ENCODE results near the gene FKRP.
"Not testable (repeated sequence)": the region's sequence is repeated elsewhere in the genome, so short reads cannot be mapped to it uniquely, and the experiment has no call there.

FKRP gene

DNA sequence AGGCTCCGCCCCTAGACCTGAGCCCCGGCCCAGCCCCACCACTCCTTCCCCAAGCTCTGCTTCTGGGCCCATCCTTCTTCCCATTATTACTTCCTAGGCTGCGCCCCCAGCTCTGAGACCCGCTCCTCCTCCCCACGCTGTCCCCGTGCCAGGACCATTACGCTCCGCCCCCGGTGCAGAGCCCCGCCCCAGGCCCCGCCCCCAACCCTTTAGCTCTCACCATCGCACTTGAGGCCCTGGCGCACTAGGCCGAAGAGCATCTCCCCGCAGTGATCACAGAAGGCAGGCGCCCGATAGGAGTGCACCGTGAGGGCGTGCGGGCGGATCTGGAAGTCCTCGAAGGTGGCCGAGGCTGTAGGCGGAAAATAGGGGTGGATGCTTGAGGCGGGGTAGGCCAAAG, 35.2 kb upstream of the FKRP start:
- TF ChIP-seq, protein P1, sequence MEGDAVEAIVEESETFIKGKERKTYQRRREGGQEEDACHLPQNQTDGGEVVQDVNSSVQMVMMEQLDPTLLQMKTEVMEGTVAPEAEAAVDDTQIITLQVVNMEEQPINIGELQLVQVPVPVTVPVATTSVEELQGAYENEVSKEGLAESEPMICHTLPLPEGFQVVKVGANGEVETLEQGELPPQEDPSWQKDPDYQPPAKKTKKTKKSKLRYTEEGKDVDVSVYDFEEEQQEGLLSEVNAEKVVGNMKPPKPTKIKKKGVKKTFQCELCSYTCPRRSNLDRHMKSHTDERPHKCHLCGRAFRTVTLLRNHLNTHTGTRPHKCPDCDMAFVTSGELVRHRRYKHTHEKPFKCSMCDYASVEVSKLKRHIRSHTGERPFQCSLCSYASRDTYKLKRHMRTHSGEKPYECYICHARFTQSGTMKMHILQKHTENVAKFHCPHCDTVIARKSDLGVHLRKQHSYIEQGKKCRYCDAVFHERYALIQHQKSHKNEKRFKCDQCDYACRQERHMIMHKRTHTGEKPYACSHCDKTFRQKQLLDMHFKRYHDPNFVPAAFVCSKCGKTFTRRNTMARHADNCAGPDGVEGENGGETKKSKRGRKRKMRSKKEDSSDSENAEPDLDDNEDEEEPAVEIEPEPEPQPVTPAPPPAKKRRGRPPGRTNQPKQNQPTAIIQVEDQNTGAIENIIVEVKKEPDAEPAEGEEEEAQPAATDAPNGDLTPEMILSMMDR (IDR thresholded peaks at IDR 0.05; ENCODE audit: insufficient read depth, missing control alignments) = no peak
- FAIRE-seq (no peak), DNase-seq (ENCODE audit: insufficient read length, low spot score) (no peak)

DNA sequence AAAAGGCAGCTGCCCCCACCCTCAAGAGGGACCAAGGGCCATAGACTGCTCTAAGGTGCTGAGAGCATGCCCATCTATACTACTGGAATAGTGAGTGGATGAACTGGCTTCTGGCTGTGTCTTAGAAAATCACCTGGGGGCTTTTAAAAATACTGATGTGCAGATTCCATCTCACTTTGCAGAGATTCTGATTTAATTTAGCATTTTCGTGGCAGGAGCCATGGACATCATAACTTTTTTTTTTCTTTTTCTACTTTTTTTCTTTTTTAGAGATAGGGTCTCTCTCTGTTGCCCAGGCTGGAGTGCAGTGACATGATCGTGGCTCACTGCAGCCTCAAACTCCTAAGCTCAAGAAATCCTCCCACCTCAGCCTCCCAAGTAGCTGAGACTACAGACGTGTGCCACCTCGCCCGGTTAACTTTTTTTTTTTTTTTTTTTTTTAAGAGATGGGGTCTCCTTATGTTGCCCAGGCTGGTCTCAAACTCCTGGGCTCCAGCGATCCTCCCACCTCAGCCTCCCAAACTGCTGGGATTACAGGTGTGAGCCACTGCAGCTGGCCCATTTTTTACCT, 33.0 kb upstream of the FKRP start:
- DNase-seq (ENCODE audit: insufficient read length, low spot score); FAIRE-seq: not testable (repeated sequence)

DNA sequence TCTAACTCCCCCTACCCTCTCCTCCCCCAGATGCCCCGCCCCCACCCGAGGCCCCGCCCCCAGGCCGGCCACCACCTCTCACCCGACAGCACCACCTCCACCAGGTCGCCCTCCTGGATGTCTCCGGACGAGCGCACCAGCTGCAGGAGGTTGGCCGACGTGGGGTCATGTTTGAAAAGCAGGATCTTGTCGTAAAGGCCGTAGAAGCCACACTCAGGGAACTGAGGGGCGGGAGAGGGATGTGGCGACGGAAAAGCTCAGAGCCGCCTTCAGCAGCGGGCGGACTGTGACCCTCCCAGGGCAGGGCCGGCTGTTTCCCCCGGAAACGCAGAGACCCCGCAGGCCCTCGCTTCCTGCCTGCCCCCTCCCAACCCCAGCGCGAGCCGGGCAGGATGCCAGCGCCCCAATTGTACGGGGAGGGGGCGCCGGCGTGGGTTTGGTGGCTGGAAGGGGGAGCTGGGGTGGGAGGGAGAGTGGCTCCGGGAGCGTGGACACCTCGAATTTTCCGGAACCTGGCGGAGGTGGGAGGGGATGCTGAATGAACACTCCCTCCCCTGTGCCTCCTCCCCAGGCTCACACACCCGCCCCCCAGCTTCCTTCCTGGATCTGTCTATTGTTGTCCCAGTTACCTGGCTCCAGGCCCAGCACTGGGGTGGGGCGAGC, 31.9 kb upstream of the FKRP start:
- FAIRE-seq = no peak

DNA sequence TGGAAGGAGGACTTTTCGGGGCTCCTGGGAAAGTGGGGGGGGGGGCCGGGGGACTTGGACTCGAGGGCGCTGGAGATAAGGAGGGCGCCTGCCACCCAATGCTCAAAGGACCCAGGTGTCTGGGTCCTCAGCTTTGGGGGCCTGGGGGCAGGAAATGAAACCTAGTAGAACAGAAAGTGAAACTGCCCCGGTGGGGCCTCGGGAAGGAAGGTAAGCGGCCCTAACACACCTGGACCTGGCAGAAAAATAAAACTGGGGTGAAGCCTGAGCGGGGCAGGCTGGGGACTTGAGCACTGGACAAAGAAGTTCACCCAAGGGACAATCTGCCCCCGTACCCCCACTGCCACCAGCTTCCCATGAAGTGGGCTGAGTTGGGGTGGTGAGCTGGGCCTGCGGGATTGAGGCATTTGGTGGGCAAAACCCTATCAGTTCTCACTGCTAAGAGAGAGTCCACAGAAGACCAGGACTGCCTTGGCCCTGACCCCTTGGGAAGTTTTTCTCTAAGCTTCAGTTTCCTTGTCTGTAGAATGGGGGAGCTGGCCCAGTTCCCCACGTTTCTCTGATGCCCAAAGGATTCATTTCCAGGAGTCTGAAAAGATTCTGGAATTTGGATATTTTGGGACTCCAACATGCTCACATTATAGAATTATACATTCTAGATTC, 31.3 kb upstream of the FKRP start:
- TF ChIP-seq, protein P1 (IDR thresholded peaks at IDR 0.05; ENCODE audit: insufficient read depth, missing control alignments) = no peak
- FAIRE-seq = no peak
- DNase-seq (ENCODE audit: insufficient read length, low spot score) = no peak

More for the DNA sequence above, 31.9 kb upstream of the FKRP start:
- TF ChIP-seq, protein P1 (IDR thresholded peaks at IDR 0.05; ENCODE audit: insufficient read depth, missing control alignments) = no peak
- DNase-seq (ENCODE audit: insufficient read length, low spot score) = no peak

DNA sequence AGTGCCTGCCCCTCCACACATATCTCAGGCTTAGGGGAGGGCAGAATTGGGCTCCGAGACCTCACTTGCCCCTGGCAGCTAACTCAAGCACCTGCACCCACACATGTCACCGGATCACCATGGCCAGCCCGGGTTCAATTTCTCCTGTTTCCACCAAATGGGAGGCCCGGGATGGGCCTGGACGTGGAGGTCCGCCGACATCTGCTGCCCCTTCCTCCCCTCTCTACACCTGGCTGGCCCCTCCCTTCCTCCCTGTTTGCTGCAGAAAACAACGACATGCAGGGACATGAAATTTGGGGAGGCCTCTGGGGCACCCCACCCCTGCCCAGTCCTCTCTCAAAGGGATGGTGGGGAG, 30.3 kb upstream of the FKRP start:
- TF ChIP-seq, protein P1 (IDR thresholded peaks at IDR 0.05; ENCODE audit: insufficient read depth, missing control alignments) = no peak
- DNase-seq (ENCODE audit: insufficient read length, low spot score) = no peak
- no peak for FAIRE-seq

DNA sequence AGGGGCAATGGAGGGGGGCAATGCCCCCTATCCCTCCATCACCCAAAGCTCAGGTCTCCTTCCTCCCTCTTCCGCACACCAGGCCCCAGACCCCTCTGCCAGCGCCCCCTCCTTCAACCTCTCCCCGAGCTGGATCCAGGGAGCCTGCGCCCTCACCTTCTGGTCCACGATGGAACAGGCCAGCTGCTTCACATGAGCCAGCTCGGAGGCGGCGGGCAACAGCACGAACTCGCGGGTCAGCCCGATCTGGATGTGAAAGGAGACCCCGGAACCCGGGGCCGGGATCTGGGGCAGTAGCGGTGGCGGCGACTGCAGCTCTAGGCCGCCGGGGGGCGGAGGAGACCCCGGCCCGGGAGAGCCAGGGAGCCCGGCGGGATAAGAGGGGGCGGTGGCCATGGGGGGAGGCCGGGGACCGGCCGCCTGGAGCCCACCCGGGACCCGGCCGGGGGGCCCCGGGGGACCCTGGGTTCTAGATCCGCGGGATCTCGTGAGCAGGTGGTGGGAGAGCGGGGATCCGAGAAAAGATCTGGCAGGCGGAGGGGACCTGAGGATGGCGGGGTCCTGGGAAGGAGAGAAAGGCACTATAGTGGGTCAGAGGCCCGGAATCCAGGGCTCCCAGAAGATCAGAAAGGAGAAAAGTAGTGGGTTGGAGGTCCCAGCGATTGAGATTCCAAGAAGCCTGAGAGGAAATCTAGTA, 29.7 kb upstream of the FKRP start:
- DNase-seq (ENCODE audit: insufficient read length, low spot score) (no peak), FAIRE-seq (no peak)
- TF ChIP-seq, protein P1 (IDR thresholded peaks at IDR 0.05; ENCODE audit: insufficient read depth, missing control alignments) = no peak

DNA sequence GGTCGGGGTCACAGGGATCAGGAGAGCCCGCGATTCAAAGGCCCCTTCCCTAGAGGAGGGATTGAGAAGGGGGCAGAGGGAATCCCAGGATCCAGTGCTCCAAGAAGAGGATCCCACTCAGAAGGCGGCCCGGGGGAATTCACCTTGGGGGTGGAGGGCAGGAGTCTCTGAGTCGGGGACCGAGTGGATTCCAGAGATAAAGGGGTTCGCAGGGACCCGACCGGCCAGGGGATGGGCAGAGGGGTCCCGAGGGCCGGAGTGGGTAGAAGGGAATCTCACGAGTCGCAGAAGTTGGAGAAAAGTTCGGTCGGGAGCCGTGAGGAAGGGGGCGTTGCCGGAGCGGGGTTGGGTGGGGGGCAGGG, 29.2 kb upstream of the FKRP start:
- TF ChIP-seq, protein P1 (IDR thresholded peaks at IDR 0.05; ENCODE audit: insufficient read depth, missing control alignments) = no peak
- DNase-seq (ENCODE audit: insufficient read length, low spot score) (no peak), FAIRE-seq (no peak)

All from D721Med (cell line).